GM12878 (cell line): ENCODE results near the gene CD72. TPM values are rescaled to one million over a fixed set of nuclear protein-coding genes. Genes with fewer than 3 reads are reported as not detected.

Experiments
- CHD2 ChIP-seq: IDR thresholded peaks from 2 replicates; pipeline ENCODE4 v1.6.1; 2011; ENCODE audit warnings: low read depth, low read length, improper control_type of control experiment, borderline replicate concordance
- DPF2 ChIP-seq: fragments of 450-650 bp; IDR thresholded peaks from 2 replicates; pipeline ENCODE4 v1.6.1; 2017; ENCODE audit warnings: mild to moderate bottlenecking
- ESRRA ChIP-seq: IDR thresholded peaks from 2 replicates; pipeline ENCODE4 v1.6.1; 2012; ENCODE audit warnings: mild to moderate bottlenecking, low read length, improper control_type of control experiment
- MTA3 ChIP-seq: IDR thresholded peaks from 2 replicates; pipeline ENCODE4 v1.6.1; 2012; ENCODE audit warnings: low read length, inconsistent platforms, borderline replicate concordance
- MYC ChIP-seq: IDR thresholded peaks from 2 replicates; pipeline ENCODE4 v1.6.1; 2011; ENCODE audit warnings: mild to moderate bottlenecking, low read length, moderate library complexity, inconsistent platforms; ENCODE audit not compliant: insufficient read depth, insufficient replicate concordance, insufficient read length, severe bottlenecking
- NFYB ChIP-seq: IDR thresholded peaks from 2 replicates; pipeline ENCODE4 v1.6.1; 2011; ENCODE audit warnings: low read depth, mild to moderate bottlenecking, low read length, improper control_type of control experiment, moderate library complexity; ENCODE audit not compliant: insufficient read depth
- SPI1 ChIP-seq: IDR thresholded peaks from 2 replicates; pipeline ENCODE4 v1.6.1; 2011; ENCODE audit warnings: low read depth, mild to moderate bottlenecking, low read length, moderate library complexity, borderline replicate concordance; ENCODE audit not compliant: insufficient read depth
- SRF ChIP-seq, 2 experiments: IDR thresholded peaks; 2 replicates each; pipeline ENCODE4 v1.6.1; 2011; ENCODE audit warnings: low read depth in 2 of 2, low read length in 2 of 2, mild to moderate bottlenecking in 1 of 2, moderate library complexity in 1 of 2
- TCF3 ChIP-seq: IDR thresholded peaks from 2 replicates; pipeline ENCODE4 v1.6.1; 2012; ENCODE audit warnings: low read depth, mild to moderate bottlenecking, low read length, borderline replicate concordance; ENCODE audit not compliant: insufficient read depth
- ZSCAN29 ChIP-seq: fragments of 450-650 bp; IDR thresholded peaks from 2 replicates; pipeline ENCODE4 v1.6.1; 2017; ENCODE audit warnings: mild to moderate bottlenecking, moderate library complexity
- ZZZ3 ChIP-seq: IDR thresholded peaks from 2 replicates; pipeline ENCODE4 v1.6.1; 2011; ENCODE audit warnings: low read depth; ENCODE audit not compliant: control insufficient read depth, insufficient read length
- polyA plus RNA-seq, 11 experiments: library from polyadenylated mRNA; depleted of rRNA in 4 of 11; unstranded in 6 of 11; stranded (reverse) in 5 of 11; fragments of >200 nt; fragmentation: Nextera tagmentation in 4 of 11; fragmentation: Illumina TruSeq in 1 of 11; extraction: Ambion mirVana in 4 of 11; extraction: Trizol in 1 of 11; gene quantifications; 1 replicate in 1 of 11; 2 replicates in 10 of 11; pipeline versions ENCODE4 v1.2.1 to v1.2.3, GENCODE V29; 2011 to 2016; ENCODE audit warnings: inconsistent platforms in 2 of 11, missing spikeins in 2 of 11, low read depth in 1 of 11
- total RNA-seq, 4 experiments: library from RNA; depleted of rRNA in 3 of 4; stranded (reverse); fragments of >200 nt in 3 of 4; fragmentation: Illumina TruSeq in 1 of 4; extraction: Trizol in 1 of 4; gene quantifications; 2 replicates each; pipeline versions ENCODE4 v1.2.1 to v1.2.3, GENCODE V29; 2013 to 2021
- TF ChIP-seq, protein P1 (sequence below): IDR thresholded peaks from 2 replicates; pipeline ENCODE4 v1.6.1; 2012; ENCODE audit warnings: mild to moderate bottlenecking, low read depth, low read length
- TF ChIP-seq, protein P2 (sequence below): fragments of 450-650 bp; IDR thresholded peaks from 2 replicates; pipeline ENCODE4 v1.6.1; 2017; ENCODE audit warnings: mild to moderate bottlenecking, moderate library complexity
- TF ChIP-seq, protein P3 (sequence below): fragments of 450-650 bp; IDR thresholded peaks from 2 replicates; pipeline ENCODE4 v1.6.1; 2017; ENCODE audit warnings: mild to moderate bottlenecking, low read depth, inconsistent platforms; ENCODE audit not compliant: poor library complexity, severe bottlenecking
- TF ChIP-seq, protein P4 (sequence below): fragments of 450-650 bp; formaldehyde crosslinking; IDR thresholded peaks from 2 replicates; pipeline ENCODE4 v1.4.0; 2020; ENCODE audit warnings: mild to moderate bottlenecking, moderate library complexity

CD72 gene
- total and polyA plus RNA-seq, 10 of the 15 experiments (the other 5 are each of a cell fraction or from before 2014, with no cell fraction given) = 2.1 to 14.2 (median 4.4) TPM

DNA sequence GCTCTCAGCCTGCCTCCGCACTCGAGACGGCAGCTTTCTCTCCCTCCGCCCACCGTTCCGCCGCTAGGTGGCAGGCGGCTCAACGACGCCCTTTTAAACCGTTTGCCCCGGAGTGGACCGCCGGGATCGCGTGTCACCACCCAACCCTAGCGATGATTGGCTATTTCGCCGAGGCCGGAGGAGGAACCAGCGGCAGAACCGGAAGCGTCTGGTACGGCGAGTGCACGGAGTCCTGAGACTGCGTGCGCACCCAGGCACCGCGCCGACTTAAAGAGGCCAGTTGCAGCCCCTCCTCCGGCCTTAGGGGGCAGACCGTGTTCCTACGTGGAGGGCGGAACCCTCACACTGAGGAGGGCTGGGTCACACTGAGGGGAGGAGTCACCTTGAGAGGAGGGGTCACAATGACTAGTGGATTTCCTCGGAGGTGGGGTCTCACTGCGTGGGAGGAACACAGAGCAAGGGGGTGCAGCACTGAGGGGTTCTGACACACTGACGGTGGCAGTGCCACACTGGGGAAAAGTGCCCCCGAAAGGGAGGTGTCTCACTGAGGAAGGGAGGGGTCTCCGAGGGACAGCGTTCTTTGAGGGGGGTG lies 14.1 kb downstream of the CD72 start (continued):
- TF ChIP-seq, protein P1, sequence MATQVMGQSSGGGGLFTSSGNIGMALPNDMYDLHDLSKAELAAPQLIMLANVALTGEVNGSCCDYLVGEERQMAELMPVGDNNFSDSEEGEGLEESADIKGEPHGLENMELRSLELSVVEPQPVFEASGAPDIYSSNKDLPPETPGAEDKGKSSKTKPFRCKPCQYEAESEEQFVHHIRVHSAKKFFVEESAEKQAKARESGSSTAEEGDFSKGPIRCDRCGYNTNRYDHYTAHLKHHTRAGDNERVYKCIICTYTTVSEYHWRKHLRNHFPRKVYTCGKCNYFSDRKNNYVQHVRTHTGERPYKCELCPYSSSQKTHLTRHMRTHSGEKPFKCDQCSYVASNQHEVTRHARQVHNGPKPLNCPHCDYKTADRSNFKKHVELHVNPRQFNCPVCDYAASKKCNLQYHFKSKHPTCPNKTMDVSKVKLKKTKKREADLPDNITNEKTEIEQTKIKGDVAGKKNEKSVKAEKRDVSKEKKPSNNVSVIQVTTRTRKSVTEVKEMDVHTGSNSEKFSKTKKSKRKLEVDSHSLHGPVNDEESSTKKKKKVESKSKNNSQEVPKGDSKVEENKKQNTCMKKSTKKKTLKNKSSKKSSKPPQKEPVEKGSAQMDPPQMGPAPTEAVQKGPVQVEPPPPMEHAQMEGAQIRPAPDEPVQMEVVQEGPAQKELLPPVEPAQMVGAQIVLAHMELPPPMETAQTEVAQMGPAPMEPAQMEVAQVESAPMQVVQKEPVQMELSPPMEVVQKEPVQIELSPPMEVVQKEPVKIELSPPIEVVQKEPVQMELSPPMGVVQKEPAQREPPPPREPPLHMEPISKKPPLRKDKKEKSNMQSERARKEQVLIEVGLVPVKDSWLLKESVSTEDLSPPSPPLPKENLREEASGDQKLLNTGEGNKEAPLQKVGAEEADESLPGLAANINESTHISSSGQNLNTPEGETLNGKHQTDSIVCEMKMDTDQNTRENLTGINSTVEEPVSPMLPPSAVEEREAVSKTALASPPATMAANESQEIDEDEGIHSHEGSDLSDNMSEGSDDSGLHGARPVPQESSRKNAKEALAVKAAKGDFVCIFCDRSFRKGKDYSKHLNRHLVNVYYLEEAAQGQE = no peak
- TF ChIP-seq CHD2 (peak; percentile 51; the same call in 1 of the 2 replicates), MTA3 (no peak), NFYB (peak; percentile 75), TCF3 (no peak), ESRRA (0 out of 2 replicates have a peak, but pooled peaks have one; percentile 29), DPF2 (no peak), SPI1 (peak; percentile 58; the same call in 1 of the 2 replicates), MYC (no peak), ZZZ3 (no peak), SRF (IDR thresholded peaks at IDR 0.05; ENCODE audit: low read depth in 2 of 2, low read length in 2 of 2) (peak in 1 of 2 experiments; percentile 20; a peak in 1 of 4 replicates), ZSCAN29 (no peak)
- TF ChIP-seq, protein P2, sequence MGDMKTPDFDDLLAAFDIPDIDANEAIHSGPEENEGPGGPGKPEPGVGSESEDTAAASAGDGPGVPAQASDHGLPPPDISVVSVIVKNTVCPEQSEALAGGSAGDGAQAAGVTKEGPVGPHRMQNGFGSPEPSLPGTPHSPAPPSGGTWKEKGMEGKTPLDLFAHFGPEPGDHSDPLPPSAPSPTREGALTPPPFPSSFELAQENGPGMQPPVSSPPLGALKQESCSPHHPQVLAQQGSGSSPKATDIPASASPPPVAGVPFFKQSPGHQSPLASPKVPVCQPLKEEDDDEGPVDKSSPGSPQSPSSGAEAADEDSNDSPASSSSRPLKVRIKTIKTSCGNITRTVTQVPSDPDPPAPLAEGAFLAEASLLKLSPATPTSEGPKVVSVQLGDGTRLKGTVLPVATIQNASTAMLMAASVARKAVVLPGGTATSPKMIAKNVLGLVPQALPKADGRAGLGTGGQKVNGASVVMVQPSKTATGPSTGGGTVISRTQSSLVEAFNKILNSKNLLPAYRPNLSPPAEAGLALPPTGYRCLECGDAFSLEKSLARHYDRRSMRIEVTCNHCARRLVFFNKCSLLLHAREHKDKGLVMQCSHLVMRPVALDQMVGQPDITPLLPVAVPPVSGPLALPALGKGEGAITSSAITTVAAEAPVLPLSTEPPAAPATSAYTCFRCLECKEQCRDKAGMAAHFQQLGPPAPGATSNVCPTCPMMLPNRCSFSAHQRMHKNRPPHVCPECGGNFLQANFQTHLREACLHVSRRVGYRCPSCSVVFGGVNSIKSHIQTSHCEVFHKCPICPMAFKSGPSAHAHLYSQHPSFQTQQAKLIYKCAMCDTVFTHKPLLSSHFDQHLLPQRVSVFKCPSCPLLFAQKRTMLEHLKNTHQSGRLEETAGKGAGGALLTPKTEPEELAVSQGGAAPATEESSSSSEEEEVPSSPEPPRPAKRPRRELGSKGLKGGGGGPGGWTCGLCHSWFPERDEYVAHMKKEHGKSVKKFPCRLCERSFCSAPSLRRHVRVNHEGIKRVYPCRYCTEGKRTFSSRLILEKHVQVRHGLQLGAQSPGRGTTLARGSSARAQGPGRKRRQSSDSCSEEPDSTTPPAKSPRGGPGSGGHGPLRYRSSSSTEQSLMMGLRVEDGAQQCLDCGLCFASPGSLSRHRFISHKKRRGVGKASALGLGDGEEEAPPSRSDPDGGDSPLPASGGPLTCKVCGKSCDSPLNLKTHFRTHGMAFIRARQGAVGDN = no peak
- TF ChIP-seq, protein P3, sequence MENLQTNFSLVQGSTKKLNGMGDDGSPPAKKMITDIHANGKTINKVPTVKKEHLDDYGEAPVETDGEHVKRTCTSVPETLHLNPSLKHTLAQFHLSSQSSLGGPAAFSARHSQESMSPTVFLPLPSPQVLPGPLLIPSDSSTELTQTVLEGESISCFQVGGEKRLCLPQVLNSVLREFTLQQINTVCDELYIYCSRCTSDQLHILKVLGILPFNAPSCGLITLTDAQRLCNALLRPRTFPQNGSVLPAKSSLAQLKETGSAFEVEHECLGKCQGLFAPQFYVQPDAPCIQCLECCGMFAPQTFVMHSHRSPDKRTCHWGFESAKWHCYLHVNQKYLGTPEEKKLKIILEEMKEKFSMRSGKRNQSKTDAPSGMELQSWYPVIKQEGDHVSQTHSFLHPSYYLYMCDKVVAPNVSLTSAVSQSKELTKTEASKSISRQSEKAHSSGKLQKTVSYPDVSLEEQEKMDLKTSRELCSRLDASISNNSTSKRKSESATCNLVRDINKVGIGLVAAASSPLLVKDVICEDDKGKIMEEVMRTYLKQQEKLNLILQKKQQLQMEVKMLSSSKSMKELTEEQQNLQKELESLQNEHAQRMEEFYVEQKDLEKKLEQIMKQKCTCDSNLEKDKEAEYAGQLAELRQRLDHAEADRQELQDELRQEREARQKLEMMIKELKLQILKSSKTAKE = no peak
- TF ChIP-seq, protein P4, sequence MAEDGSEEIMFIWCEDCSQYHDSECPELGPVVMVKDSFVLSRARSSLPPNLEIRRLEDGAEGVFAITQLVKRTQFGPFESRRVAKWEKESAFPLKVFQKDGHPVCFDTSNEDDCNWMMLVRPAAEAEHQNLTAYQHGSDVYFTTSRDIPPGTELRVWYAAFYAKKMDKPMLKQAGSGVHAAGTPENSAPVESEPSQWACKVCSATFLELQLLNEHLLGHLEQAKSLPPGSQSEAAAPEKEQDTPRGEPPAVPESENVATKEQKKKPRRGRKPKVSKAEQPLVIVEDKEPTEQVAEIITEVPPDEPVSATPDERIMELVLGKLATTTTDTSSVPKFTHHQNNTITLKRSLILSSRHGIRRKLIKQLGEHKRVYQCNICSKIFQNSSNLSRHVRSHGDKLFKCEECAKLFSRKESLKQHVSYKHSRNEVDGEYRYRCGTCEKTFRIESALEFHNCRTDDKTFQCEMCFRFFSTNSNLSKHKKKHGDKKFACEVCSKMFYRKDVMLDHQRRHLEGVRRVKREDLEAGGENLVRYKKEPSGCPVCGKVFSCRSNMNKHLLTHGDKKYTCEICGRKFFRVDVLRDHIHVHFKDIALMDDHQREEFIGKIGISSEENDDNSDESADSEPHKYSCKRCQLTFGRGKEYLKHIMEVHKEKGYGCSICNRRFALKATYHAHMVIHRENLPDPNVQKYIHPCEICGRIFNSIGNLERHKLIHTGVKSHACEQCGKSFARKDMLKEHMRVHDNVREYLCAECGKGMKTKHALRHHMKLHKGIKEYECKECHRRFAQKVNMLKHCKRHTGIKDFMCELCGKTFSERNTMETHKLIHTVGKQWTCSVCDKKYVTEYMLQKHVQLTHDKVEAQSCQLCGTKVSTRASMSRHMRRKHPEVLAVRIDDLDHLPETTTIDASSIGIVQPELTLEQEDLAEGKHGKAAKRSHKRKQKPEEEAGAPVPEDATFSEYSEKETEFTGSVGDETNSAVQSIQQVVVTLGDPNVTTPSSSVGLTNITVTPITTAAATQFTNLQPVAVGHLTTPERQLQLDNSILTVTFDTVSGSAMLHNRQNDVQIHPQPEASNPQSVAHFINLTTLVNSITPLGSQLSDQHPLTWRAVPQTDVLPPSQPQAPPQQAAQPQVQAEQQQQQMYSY (CRISPR knock-in tag) = no peak
